HEK293 (cell line): ENCODE results near the gene EXT2.

ENCODE experiments used
- CTCF ChIA-PET: fragments of 350-600 bp; formaldehyde crosslinking; extraction: SDS; loops from one replicate; lab custom pipeline; 2021; ENCODE audit warnings: antibody characterized with exemption; lab: Yijun Ruan, JAX
- POLR2A ChIA-PET: fragments of 300-600 bp; formaldehyde crosslinking; extraction: SDS; loops from one replicate; lab custom pipeline; 2020; ENCODE audit warnings: antibody characterized with exemption, inconsistent platforms; lab: Yijun Ruan, JAX
- H3K27ac ChIP-seq: fragments of 200-500 bp; sonication (Bioruptor generic); 2 replicates; pipeline ENCODE4 v1.5.1; 2014; ENCODE audit warnings: low read depth, low read length, control low read depth, inconsistent platforms; ENCODE audit errors: extremely low read depth
- H3K36me3 ChIP-seq, 2 experiments: fragments of 200-500 bp in 1 of 2; sonication (Bioruptor generic) in 1 of 2; 1 replicate in 1 of 2; 2 replicates in 1 of 2; pipeline ENCODE4 v1.5.1; 2014 to 2017; ENCODE audit warnings: inconsistent platforms in 2 of 2, low read length in 2 of 2; ENCODE audit not compliant: control insufficient read depth in 2 of 2, insufficient read depth in 1 of 2
- H3K4me1 ChIP-seq: fragments of 200-500 bp; sonication (Bioruptor generic); 2 replicates; pipeline ENCODE4 v1.5.1; 2014; ENCODE audit warnings: mild to moderate bottlenecking, low read length, inconsistent platforms; ENCODE audit not compliant: control insufficient read depth, insufficient read depth
- H3K4me3 ChIP-seq: 2 replicates; pipeline ENCODE4 v1.5.1; 2011; ENCODE audit warnings: low read depth, mild to moderate bottlenecking, control low read depth, low read length, moderate library complexity
- H3K9me3 ChIP-seq: fragments of 200-500 bp; sonication (Bioruptor generic); 2 replicates; pipeline ENCODE4 v1.5.1; 2014; ENCODE audit warnings: low read depth, low read length, inconsistent platforms; ENCODE audit not compliant: control insufficient read depth, insufficient read depth
- BCL11A ChIP-seq: fragments of 450-650 bp; formaldehyde crosslinking; IDR thresholded peaks from 2 replicates; pipeline ENCODE4 v1.5.1; 2016; ENCODE audit warnings: low read depth, missing biosample characterization, missing genetic modification characterization
- BCL11B ChIP-seq: fragments of 450-650 bp; formaldehyde crosslinking; IDR thresholded peaks from 2 replicates; pipeline ENCODE4 v1.5.1; 2016; ENCODE audit warnings: low read depth, missing biosample characterization, missing genetic modification characterization
- ELK4 ChIP-seq: IDR thresholded peaks from 2 replicates; pipeline ENCODE4 v1.6.1; 2011; ENCODE audit warnings: mild to moderate bottlenecking, low read depth, low read length, borderline replicate concordance
- GLI2 ChIP-seq: fragments of 450-650 bp; formaldehyde crosslinking; IDR thresholded peaks from 2 replicates; pipeline ENCODE4; 2017; ENCODE audit warnings: missing biosample characterization, missing genetic modification characterization, low read depth, borderline replicate concordance
- HOXC10 ChIP-seq: sonication (generic); formaldehyde crosslinking; IDR thresholded peaks from 2 replicates; pipeline ENCODE4 v1.8.1; 2023; ENCODE audit warnings: mild to moderate bottlenecking, missing genetic modification reagents
- IKZF3 ChIP-seq: fragments of 450-650 bp; IDR thresholded peaks from 2 replicates; pipeline ENCODE4 v1.5.0; 2018; ENCODE audit warnings: missing biosample characterization, mild to moderate bottlenecking, missing genetic modification characterization, moderate library complexity
- KLF7 ChIP-seq: fragments of 450-650 bp; formaldehyde crosslinking; IDR thresholded peaks from 2 replicates; pipeline ENCODE4 v1.5.1; 2016; ENCODE audit warnings: missing biosample characterization, missing genetic modification characterization, borderline replicate concordance
- MZF1 ChIP-seq: fragments of 450-650 bp; formaldehyde crosslinking; IDR thresholded peaks from 2 replicates; pipeline ENCODE4 v1.5.1; 2017; ENCODE audit warnings: missing biosample characterization, missing genetic modification characterization, borderline replicate concordance
- RBAK ChIP-seq: fragments of 450-650 bp; formaldehyde crosslinking; IDR thresholded peaks from 2 replicates; pipeline ENCODE4 v1.5.1; 2016; ENCODE audit warnings: missing biosample characterization, missing genetic modification characterization
- YY1 ChIP-seq: fragments of 450-650 bp; formaldehyde crosslinking; IDR thresholded peaks from 2 replicates; pipeline ENCODE4 v1.5.1; 2018; ENCODE audit warnings: missing biosample characterization, missing genetic modification characterization
- ZFP69B ChIP-seq: fragments of 450-650 bp; formaldehyde crosslinking; IDR thresholded peaks from 2 replicates; pipeline ENCODE4 v1.5.1; 2016; ENCODE audit warnings: missing biosample characterization, missing genetic modification characterization
- ZNF174 ChIP-seq: fragments of 450-650 bp; formaldehyde crosslinking; IDR thresholded peaks from 2 replicates; pipeline ENCODE4 v1.5.0; 2017; ENCODE audit warnings: missing biosample characterization, mild to moderate bottlenecking, missing genetic modification characterization
- ZNF214 ChIP-seq: fragments of 450-650 bp; formaldehyde crosslinking; IDR thresholded peaks from 2 replicates; pipeline ENCODE4 v1.5.1; 2017; ENCODE audit warnings: missing biosample characterization, mild to moderate bottlenecking, missing genetic modification characterization, borderline replicate concordance
- ZNF24 ChIP-seq: fragments of 450-650 bp; formaldehyde crosslinking; IDR thresholded peaks from 2 replicates; pipeline ENCODE4 v1.5.1; 2016; ENCODE audit warnings: missing biosample characterization, missing genetic modification characterization
- ZNF280D ChIP-seq: fragments of 450-650 bp; formaldehyde crosslinking; IDR thresholded peaks from 2 replicates; pipeline ENCODE4 v1.5.1; 2016; ENCODE audit warnings: missing biosample characterization, missing genetic modification characterization
- ZNF510 ChIP-seq: fragments of 450-650 bp; formaldehyde crosslinking; IDR thresholded peaks from 2 replicates; pipeline ENCODE4 v1.5.1; 2018; ENCODE audit warnings: mild to moderate bottlenecking, missing genetic modification characterization, missing biosample characterization; ENCODE audit not compliant: insufficient replicate concordance
- ZNF555 ChIP-seq: fragments of 450-650 bp; formaldehyde crosslinking; conservative IDR thresholded peaks from 2 replicates; pipeline ENCODE4 v1.5.1; 2017; ENCODE audit warnings: missing biosample characterization, mild to moderate bottlenecking, missing genetic modification characterization, inconsistent platforms
- ZNF596 ChIP-seq: fragments of 450-650 bp; IDR thresholded peaks from 2 replicates; pipeline ENCODE4 v1.5.0; 2018; ENCODE audit warnings: missing biosample characterization, mild to moderate bottlenecking, missing genetic modification characterization, moderate library complexity
- ZNF610 ChIP-seq: fragments of 450-650 bp; formaldehyde crosslinking; IDR thresholded peaks from 2 replicates; pipeline ENCODE4 v1.5.1; 2016; ENCODE audit warnings: missing biosample characterization, missing genetic modification characterization, borderline replicate concordance
- ZNF629 ChIP-seq: fragments of 450-650 bp; formaldehyde crosslinking; IDR thresholded peaks from 2 replicates; pipeline ENCODE4 v1.5.1; 2017; ENCODE audit warnings: missing biosample characterization, missing genetic modification characterization
- ZNF777 ChIP-seq: fragments of 450-650 bp; formaldehyde crosslinking; IDR thresholded peaks from 2 replicates; pipeline ENCODE4 v1.5.1; 2017; ENCODE audit warnings: missing biosample characterization, missing genetic modification characterization, borderline replicate concordance
- TF ChIP-seq, protein P1 (sequence below): fragments of 450-650 bp; formaldehyde crosslinking; conservative IDR thresholded peaks from 2 replicates; pipeline ENCODE4 v1.5.1; 2016; ENCODE audit warnings: low read depth, missing biosample characterization, missing genetic modification characterization
- TF ChIP-seq, protein P2 (sequence below): fragments of 450-650 bp; formaldehyde crosslinking; IDR thresholded peaks from 2 replicates; pipeline ENCODE4 v1.5.1; 2016; ENCODE audit warnings: missing biosample characterization, missing genetic modification characterization

The EXT2 gene

GRCh38 chr11:44083433-44083832 lies 12.0 kb upstream of the EXT2 start:
- Histone ChIP-seq H3K4me1 (no peaks in the 10 kb centered on the region), H3K27ac (no peak overlapping the region), H3K9me3 (no peaks in the 10 kb centered on the region), H3K36me3 (no peaks in the 10 kb centered on the region), H3K4me3 (no peak overlapping the region)
- TF ChIP-seq ELK4 (no peak), ZNF777 (tag by site-specific recombination) (no peak), RBAK (tag by site-specific recombination) (no peak), ZFP69B (tag by site-specific recombination) (no peak), ZNF610 (tag by site-specific recombination) (no peak)
- POLR2A ChIA-PET: no interaction called here
- CTCF ChIA-PET: interaction anchor here (0.9 to 8.4 kb wide), 2 partner anchors 11 to 138 kb away, joined by 3 to 64 read pairs; partner anchors contain the start of gene EXT2

- ChIA-PET CTCF (interaction anchor here (8.4 kb wide), 1 partner anchor 10 kb away, joined by 64 read pairs; the partner anchor contains the start of gene EXT2), POLR2A (no interaction called here)
- TF ChIP-seq BCL11B (no peak), ZNF629 (no peak), HOXC10 (no peak), MZF1 (tag by site-specific recombination) (no peak), ZNF174 (tag by site-specific recombination) (no peak), ZNF214 (tag by site-specific recombination) (no peak), IKZF3 (tag by site-specific recombination) (no peak), BCL11A (tag by site-specific recombination) (no peak), YY1 (tag by site-specific recombination) (no peak), KLF7 (no peak), GLI2 (no peak), ZNF280D (tag by site-specific recombination) (no peak), ZNF24 (tag by site-specific recombination) (no peak), ZNF555 (tag by site-specific recombination) (no peak), ZNF510 (tag by site-specific recombination) (no peak), ZNF596 (no peak)
- TF ChIP-seq, protein P1, sequence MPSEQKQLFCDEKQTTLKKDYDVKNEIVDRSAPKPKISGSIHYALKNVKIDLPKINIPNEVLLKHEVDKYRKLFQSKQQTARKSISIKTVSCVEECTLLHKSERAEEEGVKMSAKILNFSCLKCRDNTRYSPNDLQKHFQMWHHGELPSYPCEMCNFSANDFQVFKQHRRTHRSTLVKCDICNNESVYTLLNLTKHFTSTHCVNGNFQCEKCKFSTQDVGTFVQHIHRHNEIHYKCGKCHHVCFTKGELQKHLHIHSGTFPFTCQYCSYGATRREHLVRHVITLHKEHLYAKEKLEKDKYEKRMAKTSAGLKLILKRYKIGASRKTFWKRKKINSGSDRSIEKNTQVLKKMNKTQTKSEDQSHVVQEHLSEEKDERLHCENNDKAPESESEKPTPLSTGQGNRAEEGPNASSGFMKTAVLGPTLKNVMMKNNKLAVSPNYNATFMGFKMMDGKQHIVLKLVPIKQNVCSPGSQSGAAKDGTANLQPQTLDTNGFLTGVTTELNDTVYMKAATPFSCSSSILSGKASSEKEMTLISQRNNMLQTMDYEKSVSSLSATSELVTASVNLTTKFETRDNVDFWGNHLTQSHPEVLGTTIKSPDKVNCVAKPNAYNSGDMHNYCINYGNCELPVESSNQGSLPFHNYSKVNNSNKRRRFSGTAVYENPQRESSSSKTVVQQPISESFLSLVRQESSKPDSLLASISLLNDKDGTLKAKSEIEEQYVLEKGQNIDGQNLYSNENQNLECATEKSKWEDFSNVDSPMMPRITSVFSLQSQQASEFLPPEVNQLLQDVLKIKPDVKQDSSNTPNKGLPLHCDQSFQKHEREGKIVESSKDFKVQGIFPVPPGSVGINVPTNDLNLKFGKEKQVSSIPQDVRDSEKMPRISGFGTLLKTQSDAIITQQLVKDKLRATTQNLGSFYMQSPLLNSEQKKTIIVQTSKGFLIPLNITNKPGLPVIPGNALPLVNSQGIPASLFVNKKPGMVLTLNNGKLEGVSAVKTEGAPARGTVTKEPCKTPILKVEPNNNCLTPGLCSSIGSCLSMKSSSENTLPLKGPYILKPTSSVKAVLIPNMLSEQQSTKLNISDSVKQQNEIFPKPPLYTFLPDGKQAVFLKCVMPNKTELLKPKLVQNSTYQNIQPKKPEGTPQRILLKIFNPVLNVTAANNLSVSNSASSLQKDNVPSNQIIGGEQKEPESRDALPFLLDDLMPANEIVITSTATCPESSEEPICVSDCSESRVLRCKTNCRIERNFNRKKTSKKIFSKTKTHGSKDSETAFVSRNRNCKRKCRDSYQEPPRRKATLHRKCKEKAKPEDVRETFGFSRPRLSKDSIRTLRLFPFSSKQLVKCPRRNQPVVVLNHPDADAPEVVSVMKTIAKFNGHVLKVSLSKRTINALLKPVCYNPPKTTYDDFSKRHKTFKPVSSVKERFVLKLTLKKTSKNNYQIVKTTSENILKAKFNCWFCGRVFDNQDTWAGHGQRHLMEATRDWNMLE: no peak
- TF ChIP-seq, protein P2, sequence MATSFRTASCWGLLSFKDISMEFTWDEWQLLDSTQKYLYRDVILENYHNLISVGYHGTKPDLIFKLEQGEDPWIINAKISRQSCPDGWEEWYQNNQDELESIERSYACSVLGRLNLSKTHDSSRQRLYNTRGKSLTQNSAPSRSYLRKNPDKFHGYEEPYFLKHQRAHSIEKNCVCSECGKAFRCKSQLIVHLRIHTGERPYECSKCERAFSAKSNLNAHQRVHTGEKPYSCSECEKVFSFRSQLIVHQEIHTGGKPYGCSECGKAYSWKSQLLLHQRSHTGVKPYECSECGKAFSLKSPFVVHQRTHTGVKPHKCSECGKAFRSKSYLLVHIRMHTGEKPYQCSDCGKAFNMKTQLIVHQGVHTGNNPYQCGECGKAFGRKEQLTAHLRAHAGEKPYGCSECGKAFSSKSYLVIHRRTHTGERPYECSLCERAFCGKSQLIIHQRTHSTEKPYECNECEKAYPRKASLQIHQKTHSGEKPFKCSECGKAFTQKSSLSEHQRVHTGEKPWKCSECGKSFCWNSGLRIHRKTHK (tag by site-specific recombination): no peak
These were observed 11.6 kb upstream of the EXT2 start for GRCh38 chr11:44083906-44084305.

More at GRCh38 chr11:44083906-44084305, 11.6 kb upstream of the EXT2 start:
- no peaks in the 10 kb centered on the region for H3K36me3 ChIP-seq
- no peak overlapping the region for H3K4me3 ChIP-seq
- H3K27ac ChIP-seq: no peak overlapping the region
- no peaks in the 10 kb centered on the region for H3K4me1 ChIP-seq
- H3K9me3 ChIP-seq: no peaks in the 10 kb centered on the region
